WERI-Rb-1 (cell line): ENCODE measurements around the gene BRSK2.
"Not testable (repeated sequence)": the region's sequence is repeated elsewhere in the genome, so short reads cannot be mapped to it uniquely, and the experiment has no call there.

Experiments used
- DNase-seq: peaks from one replicate; pipeline ENCODE4 v3.0.0-alpha.2; 2020
- H3K27ac ChIP-seq: fragments of 250-450 bp; sonication (Bioruptor Pico); 2 replicates; pipeline ENCODE4 v1.5.1; 2020; ENCODE audit warnings: mild to moderate bottlenecking, moderate library complexity
- H3K27me3 ChIP-seq: fragments of 250-450 bp; sonication (Bioruptor Pico); 2 replicates; pipeline ENCODE4 v1.5.1; 2021; ENCODE audit warnings: mild to moderate bottlenecking, low read depth, moderate library complexity; ENCODE audit not compliant: insufficient read depth, severe bottlenecking
- H3K36me3 ChIP-seq: fragments of 250-450 bp; sonication (Bioruptor Pico); 2 replicates; pipeline ENCODE4 v1.5.1; 2020; ENCODE audit warnings: mild to moderate bottlenecking, moderate library complexity
- H3K4me3 ChIP-seq: 2 replicates; pipeline ENCODE4 v1.5.1; 2011; ENCODE audit warnings: low read depth, mild to moderate bottlenecking, control low read depth, low read length
- H3K9me3 ChIP-seq: fragments of 250-450 bp; sonication (Bioruptor Pico); 2 replicates; pipeline ENCODE4 v1.5.1; 2021; ENCODE audit warnings: mild to moderate bottlenecking, moderate library complexity; ENCODE audit not compliant: severe bottlenecking
- CTCF ChIP-seq: IDR thresholded peaks from 2 replicates; pipeline ENCODE4 v1.5.1; 2011; ENCODE audit warnings: low read depth, mild to moderate bottlenecking, control low read depth, inconsistent platforms, low read length

BRSK2 gene

GRCh38 chr11:1344056-1344635 is 45.6 kb upstream of the BRSK2 start:
- no peak for DNase-seq
- Histone ChIP-seq H3K36me3 (no peaks in the 10 kb centered on the region), H3K9me3 (no peaks in the 10 kb centered on the region), H3K27ac (no peak overlapping the region), H3K27me3 (no peaks in the 10 kb centered on the region), H3K4me3 (no peak overlapping the region)
- no peak for TF ChIP-seq CTCF

- no peak overlapping the region for H3K4me3 ChIP-seq
- H3K36me3 ChIP-seq: no peaks in the 10 kb centered on the region
- no peak for TF ChIP-seq CTCF
- no peak for DNase-seq
- no peak overlapping the region for H3K27ac ChIP-seq
- no peaks in the 10 kb centered on the region for H3K9me3 ChIP-seq
- no peaks in the 10 kb centered on the region for H3K27me3 ChIP-seq
Measured at GRCh38 chr11:1345737-1346513, 43.8 kb upstream of the BRSK2 start.

- Histone ChIP-seq H3K9me3 (no peaks in the 10 kb centered on the region), H3K4me3 (no peak overlapping the region), H3K27me3 (no peaks in the 10 kb centered on the region), H3K27ac (no peak overlapping the region), H3K36me3 (no peaks in the 10 kb centered on the region)
- no peak for TF ChIP-seq CTCF
- DNase-seq: no peak
Measured at GRCh38 chr11:1346669-1347390, 42.9 kb upstream of the BRSK2 start.

- not testable (repeated sequence) for H3K4me3 ChIP-seq, DNase-seq, H3K27me3 ChIP-seq, H3K36me3 ChIP-seq, H3K9me3 ChIP-seq, H3K27ac ChIP-seq
Measured at GRCh38 chr11:1347411-1347999, 42.2 kb upstream of the BRSK2 start.

- TF ChIP-seq CTCF: no peak
- no peak overlapping the region for H3K4me3 ChIP-seq
Measured at GRCh38 chr11:1348146-1348795, 41.5 kb upstream of the BRSK2 start.

GRCh38 chr11:1348796-1349326 is 40.9 kb upstream of the BRSK2 start:
- no peak for TF ChIP-seq CTCF
- H3K36me3 ChIP-seq: no peaks in the 10 kb centered on the region
- DNase-seq: no peak
- H3K27ac ChIP-seq: peak overlapping the region; percentile 22
- no peak overlapping the region for H3K4me3 ChIP-seq
- no peaks in the 10 kb centered on the region for H3K9me3 ChIP-seq
- H3K27me3 ChIP-seq: no peaks in the 10 kb centered on the region

More at GRCh38 chr11:1348146-1348795, 41.5 kb upstream of the BRSK2 start:
- no peak for DNase-seq
- Histone ChIP-seq H3K27ac (no peak overlapping the region), H3K36me3 (no peaks in the 10 kb centered on the region), H3K27me3 (no peaks in the 10 kb centered on the region), H3K9me3 (no peaks in the 10 kb centered on the region)
